HUES6 (cell line): Measurements from ENCODE around the gene TFAP2E.

Experiments used
- H3K27ac ChIP-seq: 2 replicates; pipeline ENCODE4 v1.7.0; 2013; ENCODE audit warnings: low read depth, mild to moderate bottlenecking, low read length, inconsistent platforms
- H3K27me3 ChIP-seq: 2 replicates; pipeline ENCODE4 v1.6.1; 2013; ENCODE audit warnings: low read length; ENCODE audit not compliant: control insufficient read depth, insufficient read depth
- H3K36me3 ChIP-seq: 2 replicates; pipeline ENCODE4 v1.6.1; 2013; ENCODE audit warnings: low read length; ENCODE audit not compliant: control insufficient read depth, insufficient read depth
- H3K4me1 ChIP-seq: 2 replicates; pipeline ENCODE4 v1.6.1; 2013; ENCODE audit warnings: low read length; ENCODE audit not compliant: control insufficient read depth, insufficient read depth
- H3K4me3 ChIP-seq: 2 replicates; pipeline ENCODE4 v1.5.1; 2013; ENCODE audit warnings: low read depth, low read length
- H3K9ac ChIP-seq: one replicate; pipeline ENCODE4 v1.6.1; 2013; ENCODE audit warnings: mild to moderate bottlenecking, low read length
- H3K9me3 ChIP-seq: 2 replicates; pipeline ENCODE4 v1.6.1; 2013; ENCODE audit warnings: low read depth, low read length; ENCODE audit not compliant: control insufficient read depth, insufficient read depth

Gene TFAP2E

GRCh38 chr1:35539073-35539823 lies 33.9 kb upstream of the TFAP2E start:
- H3K27ac ChIP-seq, result no peak overlapping the region
- peaks cover 52% of the 10 kb centered on the region for H3K4me1 ChIP-seq
- no peak overlapping the region for H3K4me3 ChIP-seq
- peaks cover 33% of the 10 kb centered on the region for H3K36me3 ChIP-seq
- H3K9ac ChIP-seq, result no peak overlapping the region
- H3K27me3 ChIP-seq, result no peaks in the 10 kb centered on the region
- no peaks in the 10 kb centered on the region for H3K9me3 ChIP-seq

- H3K27me3 ChIP-seq, result no peaks in the 10 kb centered on the region
- H3K4me3 ChIP-seq, result no peak overlapping the region
- H3K9ac ChIP-seq, result no peak overlapping the region
- peaks cover 53% of the 10 kb centered on the region for H3K4me1 ChIP-seq
- H3K9me3 ChIP-seq, result no peaks in the 10 kb centered on the region
- peaks cover 33% of the 10 kb centered on the region for H3K36me3 ChIP-seq
- no peak overlapping the region for H3K27ac ChIP-seq
Observed at GRCh38 chr1:35539824-35540261, 33.3 kb upstream of the TFAP2E start.

- peaks cover 50% of the 10 kb centered on the region for H3K36me3 ChIP-seq
- no peaks in the 10 kb centered on the region for H3K27me3 ChIP-seq
- H3K9ac ChIP-seq, result no peak overlapping the region
- H3K4me1 ChIP-seq, result peaks cover 11% of the 10 kb centered on the region; the same call in 1 of the 2 replicates
- H3K27ac ChIP-seq, result no peak overlapping the region
- H3K9me3 ChIP-seq, result no peaks in the 10 kb centered on the region
- no peak overlapping the region for H3K4me3 ChIP-seq
Observed at GRCh38 chr1:35544976-35545375, 28.1 kb upstream of the TFAP2E start.

- H3K4me3 ChIP-seq, result no peak overlapping the region
- no peak overlapping the region for H3K9ac ChIP-seq
- no peak overlapping the region for H3K27ac ChIP-seq
- peaks cover 48% of the 10 kb centered on the region for H3K36me3 ChIP-seq
- peaks cover 7% of the 10 kb centered on the region; the same call in 1 of the 2 replicates for H3K4me1 ChIP-seq
- no peaks in the 10 kb centered on the region for H3K9me3 ChIP-seq
- no peaks in the 10 kb centered on the region for H3K27me3 ChIP-seq
Observed at GRCh38 chr1:35546614-35547013, 26.5 kb upstream of the TFAP2E start.

- Histone ChIP-seq H3K27me3 (no peaks in the 10 kb centered on the region), H3K4me1 (peaks cover 38% of the 10 kb centered on the region), H3K36me3 (peaks cover 38% of the 10 kb centered on the region), H3K27ac (peak overlapping the region; percentile 96; the same call in 1 of the 2 replicates), H3K9ac (peak overlapping the region; percentile 77), H3K4me3 (peak overlapping the region; percentile 99), H3K9me3 (no peaks in the 10 kb centered on the region)
Observed at GRCh38 chr1:35553851-35554250, 19.3 kb upstream of the TFAP2E start.

GRCh38 chr1:35554266-35555211 lies 18.6 kb upstream of the TFAP2E start:
- Histone ChIP-seq H3K27me3 (no peaks in the 10 kb centered on the region), H3K4me3 (peak overlapping the region; percentile 99), H3K36me3 (peaks cover 34% of the 10 kb centered on the region), H3K27ac (peak overlapping the region; percentile 96), H3K9ac (peak overlapping the region; percentile 77), H3K9me3 (no peaks in the 10 kb centered on the region), H3K4me1 (peaks cover 38% of the 10 kb centered on the region)

- Histone ChIP-seq H3K4me3 (peak overlapping the region; percentile 99), H3K36me3 (peaks cover 32% of the 10 kb centered on the region), H3K4me1 (peaks cover 38% of the 10 kb centered on the region), H3K27me3 (no peaks in the 10 kb centered on the region), H3K27ac (peak overlapping the region; percentile 96), H3K9ac (peak overlapping the region; percentile 72), H3K9me3 (no peaks in the 10 kb centered on the region)
Observed at GRCh38 chr1:35555212-35555584, 17.9 kb upstream of the TFAP2E start.

GRCh38 chr1:35555601-35556477 lies 17.3 kb upstream of the TFAP2E start:
- Histone ChIP-seq H3K27ac (peak overlapping the region; percentile 96), H3K9ac (peak overlapping the region; percentile 98)

GRCh38 chr1:35556484-35557117 lies 16.5 kb upstream of the TFAP2E start:
- Histone ChIP-seq H3K27ac (peak overlapping the region; percentile 99; the same call in 1 of the 2 replicates), H3K9ac (peak overlapping the region; percentile 98), H3K27me3 (no peaks in the 10 kb centered on the region), H3K36me3 (peaks cover 40% of the 10 kb centered on the region), H3K4me1 (peaks cover 38% of the 10 kb centered on the region), H3K4me3 (peak overlapping the region; percentile 99), H3K9me3 (no peaks in the 10 kb centered on the region)

More at GRCh38 chr1:35555601-35556477, 17.3 kb upstream of the TFAP2E start:
- H3K4me1 ChIP-seq, result peaks cover 38% of the 10 kb centered on the region
- no peaks in the 10 kb centered on the region for H3K27me3 ChIP-seq
- peaks cover 37% of the 10 kb centered on the region for H3K36me3 ChIP-seq
- H3K9me3 ChIP-seq, result no peaks in the 10 kb centered on the region
- peak overlapping the region; percentile 99 for H3K4me3 ChIP-seq

GRCh38 chr1:35557118-35557610 lies 15.9 kb upstream of the TFAP2E start, which contains the start of gene KIAA0319L:
Gene KIAA0319L, minus strand, starts transcription at chr1:35557403. Its CDS starts 2,912 bp downstream, at chr1:35554491.
- peak within 1 kb of the TSS; percentile 99 for H3K27ac ChIP-seq
- H3K9ac ChIP-seq, result peak within 1 kb of the TSS; percentile 98
- H3K27me3 ChIP-seq, result no peaks in the 10 kb centered on the region
- no peaks in the 10 kb centered on the region for H3K9me3 ChIP-seq
- peaks cover 38% of the 10 kb centered on the region for H3K4me1 ChIP-seq
- H3K4me3 ChIP-seq, result peak within 1 kb of the TSS; percentile 99
- peaks cover 40% of the 10 kb centered on the region for H3K36me3 ChIP-seq
